Activated gamma-delta T cell treated with Interleukin-2 at 50 U/mL for 16 hours (primary cell): ENCODE measurements around the gene SLC5A12.

ENCODE experiments used
- DNase-seq: peaks from one replicate; pipeline ENCODE4 v3.0.0-alpha.2; 2020

The SLC5A12 gene, protein sequence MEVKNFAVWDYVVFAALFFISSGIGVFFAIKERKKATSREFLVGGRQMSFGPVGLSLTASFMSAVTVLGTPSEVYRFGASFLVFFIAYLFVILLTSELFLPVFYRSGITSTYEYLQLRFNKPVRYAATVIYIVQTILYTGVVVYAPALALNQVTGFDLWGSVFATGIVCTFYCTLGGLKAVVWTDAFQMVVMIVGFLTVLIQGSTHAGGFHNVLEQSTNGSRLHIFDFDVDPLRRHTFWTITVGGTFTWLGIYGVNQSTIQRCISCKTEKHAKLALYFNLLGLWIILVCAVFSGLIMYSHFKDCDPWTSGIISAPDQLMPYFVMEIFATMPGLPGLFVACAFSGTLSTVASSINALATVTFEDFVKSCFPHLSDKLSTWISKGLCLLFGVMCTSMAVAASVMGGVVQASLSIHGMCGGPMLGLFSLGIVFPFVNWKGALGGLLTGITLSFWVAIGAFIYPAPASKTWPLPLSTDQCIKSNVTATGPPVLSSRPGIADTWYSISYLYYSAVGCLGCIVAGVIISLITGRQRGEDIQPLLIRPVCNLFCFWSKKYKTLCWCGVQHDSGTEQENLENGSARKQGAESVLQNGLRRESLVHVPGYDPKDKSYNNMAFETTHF

DNA sequence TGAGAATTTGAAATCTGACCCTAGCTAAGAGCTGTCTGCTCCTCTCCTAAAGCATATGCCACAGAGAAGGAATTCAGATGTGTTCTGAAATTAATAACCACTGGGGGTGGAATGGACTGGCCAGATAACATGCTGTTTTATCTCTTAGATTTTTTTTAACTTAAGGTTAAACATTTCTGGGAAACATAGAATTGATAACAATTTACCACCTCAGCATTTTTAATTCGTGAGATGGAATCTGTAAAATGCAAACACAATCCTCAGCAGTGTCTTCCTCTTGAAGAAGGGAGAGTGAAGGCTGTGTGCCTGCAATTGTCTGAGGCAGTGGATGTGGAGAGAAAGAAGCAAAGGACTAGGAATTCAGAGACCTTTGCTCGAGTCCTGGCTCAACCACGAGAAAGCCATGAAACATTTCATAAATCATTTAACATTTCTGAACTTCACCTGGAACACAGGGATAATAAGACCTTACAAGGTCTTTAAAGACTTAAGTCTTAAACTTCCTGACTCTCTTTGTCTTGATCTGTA, at the start of gene SLC5A12:
Gene SLC5A12, minus strand, starts transcription at position 113 of the 528 bp plus-strand sequence. CDS start 346 bp downstream, outside the sequence.
- DNase-seq, result no peak

DNA sequence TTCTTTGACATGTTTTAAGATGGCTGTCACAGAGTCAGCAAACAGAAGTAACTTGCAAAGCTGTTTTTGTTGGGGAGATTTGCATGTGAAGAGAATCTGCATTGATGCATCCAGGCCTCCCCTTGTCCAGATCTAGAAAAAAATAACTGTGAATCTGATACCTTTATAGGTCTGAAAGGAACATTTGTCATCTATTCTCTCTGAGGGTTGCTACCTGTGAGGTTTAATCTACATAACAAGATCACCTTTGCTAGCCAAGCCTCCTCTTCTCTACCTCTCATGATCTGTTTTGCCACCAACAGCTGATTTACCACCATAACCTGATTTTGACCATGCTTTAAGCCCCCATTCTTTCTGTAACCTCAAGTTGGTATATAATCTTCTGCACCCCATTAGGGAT, 47.2 kb upstream of the SLC5A12 start:
- DNase-seq, result no peak

DNA sequence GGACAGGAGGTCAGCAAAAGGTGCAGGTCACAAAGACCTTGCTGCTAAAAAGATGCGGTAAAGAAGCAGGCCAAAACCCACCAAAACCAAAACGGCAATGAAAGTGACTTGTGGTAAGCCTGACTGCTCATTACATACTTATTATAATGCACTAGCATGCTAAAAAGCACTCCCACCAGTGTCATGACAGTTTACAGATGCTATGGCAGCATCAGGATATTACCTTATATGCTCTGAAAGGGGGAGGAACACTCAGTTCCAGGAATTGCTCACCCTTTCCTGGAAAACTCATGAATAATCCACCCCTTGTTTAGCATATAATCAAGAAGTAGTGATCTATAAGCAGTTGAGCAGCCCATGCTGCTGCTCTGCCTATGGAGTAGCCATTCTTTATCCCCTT, 45.2 kb upstream of the SLC5A12 start:
- no peak for DNase-seq

DNA sequence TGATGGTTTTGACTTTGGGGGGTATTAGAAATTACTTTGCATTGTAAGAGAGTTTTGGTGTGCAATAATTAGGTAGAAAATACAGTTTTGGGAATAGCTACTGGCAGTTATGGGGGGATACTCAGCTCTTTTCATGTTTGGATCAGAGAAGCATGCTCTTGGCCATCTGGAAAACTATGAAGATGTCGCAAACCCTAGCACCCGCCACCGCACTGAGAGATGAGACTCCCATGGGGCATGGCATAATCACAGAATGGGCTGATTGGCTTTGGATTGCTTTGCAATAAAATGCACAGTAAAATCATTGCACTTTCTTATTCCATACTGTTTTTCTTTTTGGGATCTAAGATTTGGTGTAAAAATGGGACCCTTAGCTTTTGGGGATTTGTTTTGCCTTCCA, 43.5 kb upstream of the SLC5A12 start:
- DNase-seq, result no peak

DNA sequence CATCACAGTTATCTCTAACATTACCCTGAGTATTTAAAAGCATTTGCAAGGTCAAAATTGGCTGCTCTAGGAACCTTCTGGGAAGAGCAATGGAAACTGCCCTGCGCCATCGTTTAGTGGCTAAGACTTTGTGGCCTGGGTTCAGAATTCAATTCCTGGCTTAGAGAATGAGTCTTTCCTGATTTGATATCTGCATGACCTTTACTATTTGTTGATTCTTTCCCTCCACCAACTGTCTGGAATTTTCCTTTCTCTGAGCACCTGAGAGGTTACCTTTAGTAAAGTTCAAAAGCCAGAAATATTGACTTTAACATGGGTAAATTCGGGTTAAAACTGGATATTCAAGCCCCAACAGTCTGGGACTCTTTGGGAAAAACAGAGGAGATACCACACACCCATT, 43.0 kb upstream of the SLC5A12 start:
- no peak for DNase-seq

DNA sequence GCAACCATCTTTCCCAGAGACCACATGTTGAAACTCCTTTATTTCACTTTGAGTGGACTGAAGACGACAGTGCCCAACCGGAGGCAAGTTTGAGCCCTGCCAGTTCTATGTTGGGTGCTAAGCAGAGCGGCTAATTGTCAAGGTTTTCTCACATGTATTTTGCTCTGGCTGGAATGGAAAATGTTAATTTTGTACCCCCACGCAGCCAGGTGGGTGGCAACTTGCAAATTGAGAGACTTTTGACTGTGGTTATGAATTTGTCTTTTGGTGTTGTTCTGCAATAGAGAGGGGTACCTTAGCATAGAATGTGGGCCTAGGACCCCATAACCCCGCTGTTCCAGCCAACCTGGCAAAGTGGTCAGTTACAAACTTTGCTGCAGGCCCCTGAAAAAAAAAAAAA, 42.5 kb upstream of the SLC5A12 start:
- no peak for DNase-seq

DNA sequence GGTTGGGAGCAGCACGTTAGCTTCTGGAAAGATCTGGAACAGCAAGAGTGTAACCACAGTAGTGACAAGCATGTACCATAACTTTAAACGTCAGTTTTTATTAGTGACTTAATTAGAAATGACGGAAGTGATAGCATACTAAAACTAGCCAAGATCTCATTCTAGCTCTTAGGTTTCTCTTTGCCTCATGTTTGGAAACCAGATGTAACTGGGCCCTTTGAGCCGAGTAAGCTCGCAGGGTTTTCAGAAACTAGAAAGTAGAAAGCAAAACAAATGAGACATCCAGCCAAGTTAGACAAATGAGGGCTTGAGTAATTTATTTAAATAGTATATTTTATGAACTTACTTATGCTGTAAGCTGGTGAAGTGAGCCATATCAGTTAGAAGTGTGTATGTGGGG, 40.2 kb upstream of the SLC5A12 start:
- DNase-seq, result no peak

DNA sequence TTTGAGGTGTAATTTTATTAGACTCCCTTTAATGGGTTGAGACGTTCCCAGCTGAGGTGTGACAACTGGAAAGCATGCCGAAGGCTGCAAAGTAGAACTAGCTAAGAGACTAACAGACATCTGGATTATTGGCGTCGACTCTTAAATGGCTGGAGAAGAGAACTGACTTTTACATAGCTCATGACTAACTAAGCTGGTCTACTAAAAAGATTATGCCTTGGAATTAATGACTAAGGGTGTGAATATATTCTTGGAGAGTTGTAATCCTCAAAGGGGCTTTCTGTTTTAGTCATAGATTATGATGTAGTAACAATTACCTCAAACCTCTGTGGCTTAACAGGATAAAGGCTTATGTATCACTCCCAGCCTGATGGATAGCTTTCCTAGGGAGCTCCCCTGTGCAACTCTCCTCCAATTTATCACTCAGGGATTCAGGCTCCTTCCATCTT, 39.5 kb upstream of the SLC5A12 start:
- no peak for DNase-seq

DNA sequence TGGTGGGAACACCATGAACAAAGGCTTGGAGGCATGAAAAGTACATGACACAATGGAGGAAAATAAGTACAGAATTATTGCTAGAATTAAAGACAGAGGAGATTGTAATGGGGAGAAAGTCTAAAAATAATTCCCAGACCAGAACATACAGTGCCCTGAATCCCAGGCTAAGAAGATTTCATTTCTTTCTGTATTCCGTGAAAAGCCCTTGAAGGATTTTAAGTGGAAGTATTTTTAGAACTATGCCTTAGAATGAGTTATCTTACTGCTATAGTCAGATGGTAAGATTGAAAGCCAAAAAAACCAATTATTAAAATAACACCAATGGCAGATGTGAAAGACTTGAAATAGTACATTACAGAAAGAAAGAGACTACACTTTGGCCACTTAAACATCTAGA, 36.1 kb upstream of the SLC5A12 start:
- no peak for DNase-seq

DNA sequence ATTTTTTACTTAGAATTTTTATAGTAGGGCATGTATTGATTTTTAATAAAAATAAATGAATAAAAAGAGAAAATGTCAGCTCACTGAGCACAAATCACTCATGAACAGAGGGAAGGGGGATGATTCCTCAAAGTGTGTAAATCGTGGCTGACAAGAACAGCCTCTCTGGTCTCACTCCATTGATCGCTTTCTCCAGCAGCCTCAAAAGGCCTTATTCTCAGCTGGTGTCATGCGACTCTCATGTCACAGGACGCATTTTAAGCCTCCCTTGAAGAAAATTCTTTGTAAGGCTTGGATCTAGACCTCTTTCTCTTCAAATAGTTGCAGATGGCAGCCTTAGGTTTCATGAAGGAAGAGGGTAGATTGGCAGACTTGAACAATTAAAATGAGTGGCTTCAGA, 33.9 kb upstream of the SLC5A12 start:
- no peak for DNase-seq

DNA sequence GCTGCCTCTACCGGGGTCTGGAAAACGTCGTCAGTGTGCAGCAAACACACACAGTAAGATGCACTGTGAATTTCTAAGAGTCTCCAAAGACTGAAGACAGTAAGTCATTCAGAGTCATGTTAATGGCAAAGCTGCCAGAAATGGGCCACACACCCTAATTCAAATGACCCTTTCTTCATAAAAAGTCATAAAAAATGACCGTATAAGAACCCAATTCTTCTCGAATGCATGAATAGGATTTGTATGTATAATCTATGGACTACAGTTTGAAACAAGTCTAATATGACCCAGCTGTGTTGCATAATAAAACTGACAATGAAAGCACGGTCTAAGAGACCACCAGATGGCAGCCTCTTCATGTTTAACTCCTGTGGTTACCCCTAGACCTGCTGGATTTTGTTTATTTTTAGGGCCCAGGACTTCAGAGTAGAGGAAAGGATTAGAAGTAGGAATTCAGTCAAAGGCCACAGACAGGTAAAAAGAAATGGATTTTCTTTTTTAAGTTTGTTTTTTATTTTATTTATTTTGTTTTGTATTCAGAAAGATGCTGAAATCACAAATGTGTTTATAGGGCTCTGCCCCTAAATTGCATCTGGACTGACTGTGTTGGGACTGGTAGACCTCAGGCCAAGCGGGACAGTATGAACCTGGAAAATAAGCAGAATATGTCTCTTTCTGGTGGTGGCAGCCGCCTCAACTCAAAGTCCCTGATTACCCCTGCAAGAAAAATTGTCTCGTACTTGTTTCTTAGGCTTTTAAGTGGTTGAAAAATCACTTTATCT, 32.1 kb upstream of the SLC5A12 start:
- no peak for DNase-seq

DNA sequence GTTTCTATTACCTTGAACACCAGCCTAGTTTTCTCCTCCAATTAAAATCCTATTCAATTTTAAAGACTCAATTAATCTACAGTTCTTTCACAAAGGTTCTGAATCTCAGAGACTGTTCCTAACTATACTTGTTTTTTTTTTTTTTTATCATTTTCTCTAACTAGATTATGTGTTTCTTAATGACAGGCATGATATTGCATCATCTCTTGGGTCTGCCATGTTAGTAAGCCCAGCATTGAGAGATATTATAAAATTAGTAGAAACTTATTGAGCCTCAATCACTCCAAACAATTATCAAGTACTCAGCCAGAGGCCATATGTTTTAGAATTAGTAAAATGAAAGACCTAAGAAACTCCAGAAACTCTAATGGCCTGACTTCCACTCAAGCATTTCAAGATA, 28.1 kb upstream of the SLC5A12 start:
- DNase-seq, result no peak

DNA sequence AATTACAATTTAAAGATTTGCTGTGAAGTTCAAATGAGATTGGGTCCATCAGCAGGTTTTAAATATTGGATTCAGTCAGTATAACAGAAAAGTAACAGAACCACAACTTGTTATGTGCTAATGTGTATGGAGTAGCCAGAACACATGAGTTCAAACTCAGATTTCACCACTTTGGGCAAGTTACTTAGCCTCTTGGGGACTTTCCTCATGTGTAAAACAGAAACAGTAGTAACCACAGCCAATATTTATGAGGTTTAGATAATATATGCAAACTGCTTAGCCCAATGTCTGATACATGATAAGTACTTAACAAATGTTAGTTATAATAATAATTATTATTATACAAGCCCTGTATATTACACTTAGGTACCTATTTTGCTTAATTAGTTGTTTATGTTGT, 21.8 kb upstream of the SLC5A12 start:
- no peak for DNase-seq

DNA sequence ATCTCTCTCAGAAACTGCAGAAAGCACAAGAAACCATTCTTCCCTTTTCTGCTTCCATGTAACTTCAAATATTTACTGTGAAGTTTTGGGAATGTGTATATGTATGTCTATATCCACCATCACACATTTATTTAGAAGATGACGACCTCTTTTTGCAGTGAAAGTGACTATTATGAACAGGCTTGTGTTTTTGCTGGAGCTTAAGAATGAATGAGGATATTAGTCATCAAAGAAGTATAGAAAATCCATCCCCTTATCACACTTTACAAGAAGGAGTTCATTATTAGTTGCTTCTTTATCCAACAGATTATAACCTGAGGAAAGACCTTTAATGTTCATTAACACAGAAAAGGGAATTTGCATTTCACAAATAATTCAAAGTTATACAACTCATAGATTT, 21.1 kb upstream of the SLC5A12 start:
- DNase-seq, result no peak

DNA sequence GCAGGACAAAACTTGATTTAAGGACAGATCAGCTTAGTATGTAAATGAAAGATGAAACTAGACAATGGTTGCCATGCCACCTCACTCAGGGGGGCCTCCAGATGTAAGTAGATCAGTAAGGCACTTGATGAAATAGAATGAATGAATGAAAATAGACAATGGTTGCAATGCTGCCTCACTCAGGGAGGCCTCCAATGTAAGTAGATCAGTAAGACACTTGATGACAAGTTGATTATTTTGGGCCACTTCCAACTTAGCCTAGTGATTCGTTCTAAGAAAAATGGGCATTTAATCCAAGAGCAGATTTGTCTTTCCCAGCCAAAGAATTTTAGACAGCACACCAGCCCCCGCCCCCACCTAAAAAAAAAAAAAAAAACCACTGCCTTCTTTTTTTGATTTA, 19.2 kb upstream of the SLC5A12 start:
- DNase-seq, result no peak

DNA sequence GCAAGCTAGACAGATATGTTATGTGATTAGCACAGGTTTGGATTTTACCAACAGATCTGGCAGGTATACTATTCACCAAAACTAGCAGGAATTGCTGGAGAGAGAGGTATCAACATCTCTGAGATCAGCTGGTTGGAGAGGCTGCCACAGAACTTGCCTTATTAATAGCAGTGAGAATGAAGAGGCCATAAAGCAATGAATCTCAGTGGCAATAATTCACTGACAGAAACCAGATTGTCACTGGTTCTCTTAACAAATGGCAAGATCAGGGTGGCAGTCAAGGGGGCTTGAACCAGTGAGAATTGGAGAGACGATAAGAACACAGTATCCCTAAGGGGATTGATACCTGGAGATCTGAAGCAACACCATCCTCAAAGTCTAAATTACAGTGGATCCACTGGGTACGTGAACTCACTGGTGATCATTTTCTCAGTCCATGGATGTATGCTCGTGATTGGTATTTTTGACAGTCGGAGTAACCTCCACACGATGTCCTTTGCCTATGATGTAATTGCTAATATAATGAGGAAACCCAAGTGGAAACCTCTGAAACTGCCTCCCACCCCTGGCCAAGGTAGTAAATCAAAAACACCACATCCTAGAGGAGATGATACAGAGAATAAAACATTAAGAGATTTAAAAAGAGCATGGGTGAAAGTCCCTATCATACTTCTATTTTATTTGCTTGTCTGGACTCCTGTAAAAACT, 17.7 kb upstream of the SLC5A12 start:
- no peak for DNase-seq

DNA sequence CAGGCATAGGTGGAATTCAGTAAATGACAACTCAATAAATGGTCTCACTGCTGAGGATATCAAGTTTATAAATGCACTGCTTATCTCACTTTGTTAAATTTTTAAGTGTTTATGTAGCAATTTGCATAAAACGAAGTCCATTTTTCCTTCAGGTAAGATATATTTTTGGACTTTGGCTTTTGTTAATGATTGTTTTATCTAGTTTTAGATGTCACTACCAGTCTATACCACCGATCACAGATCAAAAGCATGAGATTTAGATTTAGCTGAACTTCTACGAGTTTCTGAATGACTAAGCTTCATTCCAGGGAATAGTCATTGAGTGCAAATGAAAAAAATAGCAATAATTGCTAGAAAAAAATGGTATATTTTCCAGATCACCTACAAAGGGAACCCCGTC, 12.8 kb upstream of the SLC5A12 start:
- no peak for DNase-seq

DNA sequence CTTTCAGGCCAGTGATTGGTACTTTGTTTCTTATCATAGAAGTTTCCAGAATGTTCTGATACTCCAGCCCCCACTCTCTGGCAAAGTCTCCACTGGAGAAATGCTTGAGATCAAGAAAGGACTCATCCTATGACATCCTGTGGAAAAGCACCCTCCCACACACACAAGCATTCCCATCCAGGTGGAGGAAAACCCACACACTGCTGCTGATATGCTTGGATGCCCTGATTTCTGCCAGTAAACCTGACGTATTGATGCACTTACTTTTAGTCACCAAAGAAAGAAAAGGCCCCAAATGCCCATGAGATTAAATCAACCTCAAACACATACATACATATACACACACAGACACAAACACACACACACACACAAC, 9.2 kb upstream of the SLC5A12 start:
- no peak for DNase-seq

DNA sequence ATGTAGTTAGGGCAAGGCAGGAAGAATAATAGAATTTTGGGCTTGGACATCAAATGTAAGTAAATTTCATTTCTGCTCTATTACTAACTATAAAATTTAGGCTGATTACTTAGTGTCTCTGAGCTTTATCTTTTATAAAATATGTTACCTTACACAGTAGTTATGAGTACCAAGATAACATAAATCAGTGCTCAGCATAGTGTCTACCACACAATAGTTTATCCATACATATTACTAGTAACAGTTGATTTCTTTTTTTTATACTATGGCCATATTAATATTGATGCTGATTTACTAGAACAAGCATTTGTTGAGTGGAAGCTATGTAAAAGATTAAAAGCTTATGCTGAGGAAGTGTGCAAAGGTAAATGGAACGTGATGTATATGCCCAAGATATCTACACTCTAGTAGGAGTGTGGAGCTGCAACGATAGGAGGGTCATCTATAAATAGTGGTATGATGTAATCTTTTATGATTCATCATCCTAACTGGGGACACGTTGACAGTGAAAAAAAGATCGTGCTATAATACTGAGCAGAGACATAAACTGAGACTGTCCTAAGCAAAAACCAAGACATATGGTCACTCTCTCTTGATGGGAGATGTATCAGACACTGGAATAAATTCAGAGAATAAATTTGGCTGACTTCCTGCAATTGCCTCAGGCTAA, 8.7 kb upstream of the SLC5A12 start:
- no peak for DNase-seq

DNA sequence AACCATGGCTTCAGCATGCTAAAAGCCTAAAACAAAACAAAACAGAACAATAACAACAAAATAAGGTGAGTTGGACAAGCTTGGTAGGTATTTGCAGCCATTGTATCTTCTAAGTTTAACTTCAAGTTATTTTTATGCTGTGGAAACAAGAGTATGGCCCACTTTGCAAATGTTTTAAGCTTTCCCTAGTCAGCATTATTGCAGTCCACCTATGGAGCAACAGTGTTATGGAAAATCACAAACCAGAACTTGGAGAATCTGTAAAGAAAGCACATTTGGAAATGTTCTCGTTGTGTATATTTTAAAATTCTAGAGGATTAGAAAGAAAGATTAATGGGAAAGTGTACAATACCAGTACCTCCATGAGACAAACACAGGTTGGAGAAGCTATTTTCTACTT, 7.4 kb upstream of the SLC5A12 start:
- DNase-seq, result no peak

DNA sequence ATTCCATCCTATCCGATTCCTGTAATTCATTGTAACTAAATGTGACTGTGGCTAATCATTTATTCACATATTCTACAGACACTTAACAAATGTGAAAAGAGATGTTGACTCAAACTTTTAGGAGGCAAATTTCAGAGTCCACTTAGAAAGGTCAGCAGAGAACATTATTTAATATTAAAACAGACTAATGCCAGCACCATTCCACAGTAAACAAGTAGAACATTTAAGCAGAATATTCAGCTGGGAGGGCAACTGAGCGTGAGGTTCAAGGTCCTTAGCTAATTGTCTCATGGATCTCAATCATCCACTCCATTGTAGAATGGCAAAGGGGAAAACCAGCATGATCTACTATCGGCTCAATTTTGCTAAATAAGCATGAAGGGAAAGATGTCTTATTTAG, 5.1 kb upstream of the SLC5A12 start:
- DNase-seq, result no peak

DNA sequence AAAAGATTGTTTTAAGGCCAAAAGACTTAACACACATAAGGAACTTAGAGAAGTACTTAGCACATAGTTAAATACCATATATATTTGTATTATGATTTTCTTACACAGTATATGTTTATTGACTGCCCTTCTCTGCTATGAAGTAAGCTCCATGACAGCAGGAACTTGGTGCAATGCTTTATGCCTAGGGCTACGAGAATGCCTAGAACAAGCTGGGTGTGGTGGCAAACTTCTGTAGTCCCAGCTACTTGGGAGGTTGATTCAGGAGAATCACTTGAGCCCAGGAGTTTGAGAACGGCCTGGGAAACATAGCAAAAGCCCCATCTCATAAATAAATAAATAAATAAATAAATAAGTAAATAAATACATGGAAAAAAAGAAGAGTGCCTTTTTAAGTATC, 1.9 kb downstream of the SLC5A12 start:
- DNase-seq, result no peak
